Gastroesophageal sphincter (tissue), 3 donors: ENCODE data around the gene ACAD11.

Experiments
- EP300 ChIP-seq: sonication (generic); formaldehyde crosslinking; IDR thresholded peaks from one replicate; pipeline ENCODE4 v1.6.1; 2017; ENCODE audit warnings: antibody characterized with exemption, mild to moderate bottlenecking
- POLR2A ChIP-seq, 2 donors: fragments of 450-650 bp; IDR thresholded peaks; one replicate each; pipeline ENCODE4 v1.6.1; 2017; ENCODE audit warnings: antibody characterized with exemption in 2 of 2, mild to moderate bottlenecking in 2 of 2, moderate library complexity in 1 of 2
- POLR2AphosphoS5 ChIP-seq: sonication (generic); formaldehyde crosslinking; IDR thresholded peaks from one replicate; pipeline ENCODE4 v1.6.1; 2017; ENCODE audit warnings: antibody characterized with exemption
- TF ChIP-seq, protein P1 (sequence below), 4 experiments: fragments of 200-600 bp in 2 of 4; fragments of 450-650 bp in 2 of 4; sonication (generic) in 1 of 4; IDR thresholded peaks; one replicate each; pipeline ENCODE4 v1.5.1; 2017 to 2019; ENCODE audit warnings: antibody characterized with exemption in 4 of 4, mild to moderate bottlenecking in 2 of 4, moderate library complexity in 2 of 4

DNA sequence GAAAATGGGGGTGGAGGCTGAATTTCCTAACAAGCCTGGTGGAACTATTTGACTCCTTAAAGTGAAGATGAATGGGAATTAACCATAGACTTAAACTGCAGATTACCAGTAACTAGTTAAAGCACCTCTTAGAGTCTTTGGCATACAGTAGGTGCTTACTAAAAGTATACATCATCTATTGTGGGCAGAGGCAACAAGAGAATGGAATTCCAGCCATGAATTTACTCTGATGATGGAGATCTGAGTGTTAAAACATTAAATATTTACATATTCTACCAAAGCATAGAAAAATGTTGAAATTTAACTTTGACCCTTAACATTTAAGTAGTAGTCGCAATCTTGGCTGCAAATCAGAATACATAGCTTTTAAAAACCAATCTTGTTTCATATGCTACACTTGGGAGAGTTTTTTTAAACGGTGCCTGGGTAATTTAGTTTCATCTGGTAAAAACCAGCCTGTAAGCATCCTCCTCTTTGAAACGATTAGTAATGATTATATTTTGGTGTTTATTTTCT, 5.7 kb upstream of the ACAD11 start:
- TF ChIP-seq, protein P1, sequence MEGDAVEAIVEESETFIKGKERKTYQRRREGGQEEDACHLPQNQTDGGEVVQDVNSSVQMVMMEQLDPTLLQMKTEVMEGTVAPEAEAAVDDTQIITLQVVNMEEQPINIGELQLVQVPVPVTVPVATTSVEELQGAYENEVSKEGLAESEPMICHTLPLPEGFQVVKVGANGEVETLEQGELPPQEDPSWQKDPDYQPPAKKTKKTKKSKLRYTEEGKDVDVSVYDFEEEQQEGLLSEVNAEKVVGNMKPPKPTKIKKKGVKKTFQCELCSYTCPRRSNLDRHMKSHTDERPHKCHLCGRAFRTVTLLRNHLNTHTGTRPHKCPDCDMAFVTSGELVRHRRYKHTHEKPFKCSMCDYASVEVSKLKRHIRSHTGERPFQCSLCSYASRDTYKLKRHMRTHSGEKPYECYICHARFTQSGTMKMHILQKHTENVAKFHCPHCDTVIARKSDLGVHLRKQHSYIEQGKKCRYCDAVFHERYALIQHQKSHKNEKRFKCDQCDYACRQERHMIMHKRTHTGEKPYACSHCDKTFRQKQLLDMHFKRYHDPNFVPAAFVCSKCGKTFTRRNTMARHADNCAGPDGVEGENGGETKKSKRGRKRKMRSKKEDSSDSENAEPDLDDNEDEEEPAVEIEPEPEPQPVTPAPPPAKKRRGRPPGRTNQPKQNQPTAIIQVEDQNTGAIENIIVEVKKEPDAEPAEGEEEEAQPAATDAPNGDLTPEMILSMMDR (IDR thresholded peaks at IDR 0.05) = no peak
- TF ChIP-seq POLR2A (IDR thresholded peaks at IDR 0.05) (no peak), POLR2AphosphoS5 (no peak), EP300 (no peak)
